Measurements from ENCODE around the gene CERK. TPM values are rescaled to one million over a fixed set of nuclear protein-coding genes. Genes with fewer than 3 reads are reported as not detected.

CERK gene
- total RNA-seq, 1 donor from 2014 or later, result 145 TPM

GRCh38 chr22:46681010-46681409 is 57.0 kb downstream of the CERK start:
- no peak overlapping the region for H3K4me3 Mint-ChIP-seq (ENCODE audit: unreplicated experiment)
- TF ChIP-seq, protein P1, sequence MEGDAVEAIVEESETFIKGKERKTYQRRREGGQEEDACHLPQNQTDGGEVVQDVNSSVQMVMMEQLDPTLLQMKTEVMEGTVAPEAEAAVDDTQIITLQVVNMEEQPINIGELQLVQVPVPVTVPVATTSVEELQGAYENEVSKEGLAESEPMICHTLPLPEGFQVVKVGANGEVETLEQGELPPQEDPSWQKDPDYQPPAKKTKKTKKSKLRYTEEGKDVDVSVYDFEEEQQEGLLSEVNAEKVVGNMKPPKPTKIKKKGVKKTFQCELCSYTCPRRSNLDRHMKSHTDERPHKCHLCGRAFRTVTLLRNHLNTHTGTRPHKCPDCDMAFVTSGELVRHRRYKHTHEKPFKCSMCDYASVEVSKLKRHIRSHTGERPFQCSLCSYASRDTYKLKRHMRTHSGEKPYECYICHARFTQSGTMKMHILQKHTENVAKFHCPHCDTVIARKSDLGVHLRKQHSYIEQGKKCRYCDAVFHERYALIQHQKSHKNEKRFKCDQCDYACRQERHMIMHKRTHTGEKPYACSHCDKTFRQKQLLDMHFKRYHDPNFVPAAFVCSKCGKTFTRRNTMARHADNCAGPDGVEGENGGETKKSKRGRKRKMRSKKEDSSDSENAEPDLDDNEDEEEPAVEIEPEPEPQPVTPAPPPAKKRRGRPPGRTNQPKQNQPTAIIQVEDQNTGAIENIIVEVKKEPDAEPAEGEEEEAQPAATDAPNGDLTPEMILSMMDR (IDR thresholded peaks at IDR 0.05; ENCODE audit: partially characterized antibody, unreplicated experiment), result no peak
- no peak for DNase-seq
- H3K9me3 Mint-ChIP-seq (ENCODE audit: unreplicated experiment), result peaks cover 5% of the 10 kb centered on the region
- no peaks in the 10 kb centered on the region for H3K36me3 Mint-ChIP-seq (ENCODE audit: unreplicated experiment)
- peaks cover 10% of the 10 kb centered on the region for H3K4me1 Mint-ChIP-seq (ENCODE audit: low read depth, unreplicated experiment)
- H3K27me3 Mint-ChIP-seq (ENCODE audit: unreplicated experiment), result peaks cover 8% of the 10 kb centered on the region
- no peak overlapping the region for H3K27ac Mint-ChIP-seq (ENCODE audit: unreplicated experiment)

DNA sequence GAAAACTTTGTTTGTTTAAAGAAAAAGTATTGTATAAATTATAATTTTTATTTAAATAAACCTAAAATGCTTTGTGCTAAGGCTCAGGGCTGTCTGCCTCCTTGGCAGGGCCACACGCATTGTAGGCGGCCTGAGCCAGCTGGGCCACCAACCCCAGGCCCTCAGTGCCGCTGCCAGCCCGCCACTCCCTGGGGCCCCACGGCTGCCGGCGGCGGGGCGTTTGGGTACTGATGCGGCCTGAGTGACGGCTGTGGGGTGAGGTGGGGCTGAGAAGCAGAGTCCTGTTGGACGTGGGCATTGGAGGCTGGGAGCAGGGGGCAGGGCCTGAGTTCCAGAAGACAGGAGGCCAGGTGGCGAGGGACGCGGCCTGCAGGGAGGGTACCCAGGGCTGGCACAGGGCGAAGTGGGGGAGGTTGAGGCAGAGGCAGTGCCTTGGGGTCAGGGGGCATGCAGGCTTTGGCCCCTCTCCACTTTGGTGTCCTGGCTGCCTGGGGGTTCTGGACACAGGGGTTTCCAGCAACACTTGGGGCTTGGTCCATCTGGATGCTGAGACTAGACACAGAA is 58.3 kb downstream of the CERK start:
- no peaks in the 10 kb centered on the region for H3K9me3 Mint-ChIP-seq (ENCODE audit: unreplicated experiment)
- TF ChIP-seq, protein P1 (IDR thresholded peaks at IDR 0.05; ENCODE audit: partially characterized antibody, unreplicated experiment), result no peak
- H3K4me3 Mint-ChIP-seq (ENCODE audit: unreplicated experiment), result no peak overlapping the region
- H3K36me3 Mint-ChIP-seq (ENCODE audit: unreplicated experiment), result no peaks in the 10 kb centered on the region
- H3K4me1 Mint-ChIP-seq (ENCODE audit: low read depth, unreplicated experiment), result no peaks in the 10 kb centered on the region
- no peak for DNase-seq
- no peak overlapping the region for H3K27ac Mint-ChIP-seq (ENCODE audit: unreplicated experiment)
- peaks cover 4% of the 10 kb centered on the region for H3K27me3 Mint-ChIP-seq (ENCODE audit: unreplicated experiment)

DNA sequence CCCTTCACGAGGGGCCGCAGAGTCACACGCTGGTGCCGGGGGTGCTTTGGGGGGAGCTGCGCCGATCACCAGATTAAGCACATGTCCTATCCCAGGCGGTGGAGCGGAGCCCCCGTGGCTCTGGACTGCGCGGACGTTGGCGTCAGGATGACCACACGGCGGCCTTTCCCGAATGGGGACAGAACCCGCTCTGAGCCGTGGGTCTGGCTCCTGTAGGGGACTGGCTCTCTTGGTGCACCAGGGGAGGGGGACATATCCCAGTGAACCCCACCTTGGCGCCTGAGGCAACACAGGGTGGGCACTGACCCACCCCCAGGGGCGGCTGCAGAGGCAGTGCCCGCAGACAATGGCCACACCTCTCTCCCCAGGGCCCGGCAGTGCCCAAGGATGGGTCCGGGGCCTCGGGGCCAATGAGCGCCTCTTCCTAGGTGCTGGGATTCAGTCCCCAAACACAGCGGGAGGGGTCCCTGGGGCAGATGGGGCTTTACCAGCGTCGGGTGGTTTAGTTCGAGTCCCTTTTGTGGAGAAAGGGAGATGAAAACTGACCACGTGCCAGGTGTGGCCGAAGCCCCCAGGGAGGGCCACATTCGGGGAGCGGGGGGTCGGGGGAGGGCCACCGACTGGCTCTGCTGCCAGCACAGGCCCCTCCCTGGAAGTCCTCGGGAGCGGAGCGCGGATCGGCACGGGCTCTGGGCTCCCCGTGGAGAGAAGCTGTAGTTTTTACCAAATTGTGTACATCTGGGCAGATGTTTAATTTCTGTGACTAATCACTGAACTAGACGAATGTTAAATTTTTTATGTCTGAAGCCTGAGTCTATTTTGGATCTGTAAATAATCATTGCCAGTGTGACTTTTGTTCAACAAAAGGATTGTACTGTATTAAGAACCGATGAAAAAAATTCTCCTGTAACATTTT is 59.0 kb downstream of the CERK start:
- Mint-ChIP-seq H3K27me3 (ENCODE audit: unreplicated experiment) (peaks cover 4% of the 10 kb centered on the region), H3K27ac (ENCODE audit: unreplicated experiment) (no peak overlapping the region), H3K36me3 (ENCODE audit: unreplicated experiment) (no peaks in the 10 kb centered on the region), H3K9me3 (ENCODE audit: unreplicated experiment) (peaks cover 2% of the 10 kb centered on the region), H3K4me3 (ENCODE audit: unreplicated experiment) (no peak overlapping the region), H3K4me1 (ENCODE audit: low read depth, unreplicated experiment) (no peaks in the 10 kb centered on the region)
- no peak for DNase-seq
- TF ChIP-seq, protein P1 (IDR thresholded peaks at IDR 0.05; ENCODE audit: partially characterized antibody, unreplicated experiment), result no peak

DNA sequence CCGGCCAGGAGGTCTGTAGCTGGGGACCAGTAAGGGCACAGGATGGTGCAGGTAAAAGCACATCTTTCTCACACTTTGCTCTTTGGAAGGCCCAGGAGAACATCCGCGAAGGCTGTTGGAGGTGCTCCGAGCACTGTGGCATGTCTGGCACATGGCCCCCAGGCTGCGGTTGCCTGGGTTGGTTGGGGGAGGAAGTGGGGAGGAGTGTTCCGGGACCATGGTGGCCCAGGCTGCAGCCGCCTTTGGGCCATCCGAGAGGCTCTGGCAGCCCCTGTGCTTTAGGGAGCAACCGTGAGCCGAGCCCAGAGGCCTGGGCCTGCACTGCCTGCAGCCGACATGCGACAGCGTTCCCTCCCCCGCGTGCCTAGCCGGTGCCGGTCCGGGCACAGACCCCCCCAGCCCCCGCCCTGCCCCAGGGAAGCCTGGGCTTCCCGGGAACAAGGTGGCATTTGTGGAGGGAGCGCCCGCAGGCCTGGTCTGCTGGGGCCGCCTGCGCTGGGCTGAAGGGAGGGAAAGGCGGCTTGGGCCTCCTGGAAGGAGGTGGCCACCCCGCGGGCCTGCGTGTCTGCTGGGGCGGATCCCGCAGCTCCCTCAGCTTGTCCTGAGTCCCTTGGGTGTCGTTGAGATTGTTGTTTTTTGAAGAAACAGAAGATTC is 59.9 kb downstream of the CERK start:
- no peak for DNase-seq
- Mint-ChIP-seq H3K4me3 (ENCODE audit: unreplicated experiment) (no peak overlapping the region), H3K27ac (ENCODE audit: unreplicated experiment) (no peak overlapping the region), H3K4me1 (ENCODE audit: low read depth, unreplicated experiment) (no peaks in the 10 kb centered on the region), H3K9me3 (ENCODE audit: unreplicated experiment) (peaks cover 2% of the 10 kb centered on the region), H3K27me3 (ENCODE audit: unreplicated experiment) (peaks cover 4% of the 10 kb centered on the region), H3K36me3 (ENCODE audit: unreplicated experiment) (no peaks in the 10 kb centered on the region)
- TF ChIP-seq, protein P1 (IDR thresholded peaks at IDR 0.05; ENCODE audit: partially characterized antibody, unreplicated experiment), result no peak

All from glutamatergic neuron (in vitro differentiated cells).